K562 (cell line): ENCODE data around the gene PPY. TPM values are rescaled to one million over a fixed set of nuclear protein-coding genes. Genes with fewer than 3 reads are reported as not detected.

ENCODE experiments used
- ATAC-seq: fragments of 200-7000 bp; cut with Tn5 transposase; 3 replicates; pipeline ENCODE4 v1.9.1; 2020; ENCODE audit warnings: moderate library complexity
- BruUV-seq: library from RNA; stranded (reverse); fragments of 400-500 nt; replicated peaks from 2 replicates; lab custom pipeline; 2021; lab: Mats Ljungman, UMichigan
- CTCF ChIA-PET: fragments of 300-600 bp; formaldehyde crosslinking; extraction: SDS; loops from one replicate; lab custom pipeline; 2021; ENCODE audit warnings: low intra/inter-chr PET ratio; lab: Yijun Ruan, JAX
- POLR2A ChIA-PET: fragments of 300-600, 350-650 bp; sonication (Branson Sonifier 250); formaldehyde crosslinking; extraction: SDS; loops from one replicate; lab custom pipeline; 2021; ENCODE audit warnings: antibody characterized with exemption, inconsistent platforms; lab: Yijun Ruan, JAX
- DNase-seq, 4 experiments: peaks; one replicate each; pipeline versions ENCODE4 v3.0.0 to v3.0.0-alpha.2; 2011 to 2018; ENCODE audit warnings: low spot score in 3 of 4, mixed read lengths in 3 of 4; ENCODE audit errors: extremely low read depth in 1 of 4
- FAIRE-seq: peaks from 2 replicates; lab custom pipeline; 2011; peaks lifted over from hg19 to GRCh38; lab: Jason Lieb, UNC
- H2AFZ ChIP-seq: 2 replicates; pipeline ENCODE4 v1.6.0; 2011; ENCODE audit warnings: low read depth, low read length, control low read depth, inconsistent platforms
- H3K27ac ChIP-seq: fragments of 200-600 bp; 3 replicates; pipeline ENCODE4 v1.8.0; 2011; ENCODE audit warnings: low read depth, mild to moderate bottlenecking, control low read depth, inconsistent platforms, low read length, moderate library complexity, mixed read lengths; ENCODE audit errors: extremely low read depth
- H3K27me3 ChIP-seq, 2 experiments: fragments of 300-600 bp in 1 of 2; 2 replicates in 1 of 2; 3 replicates in 1 of 2; pipeline versions ENCODE4 v1.6.0 to v1.8.0; 2011; ENCODE audit warnings: inconsistent platforms in 2 of 2, low read length in 2 of 2, mild to moderate bottlenecking in 1 of 2, mixed read lengths in 1 of 2, moderate library complexity in 1 of 2; ENCODE audit not compliant: control insufficient read depth in 2 of 2, insufficient read depth in 2 of 2
- H3K36me3 ChIP-seq: fragments of 300-600 bp; 3 replicates; pipeline ENCODE4 v1.8.0; 2011; ENCODE audit warnings: mild to moderate bottlenecking, low read length, inconsistent platforms; ENCODE audit not compliant: control insufficient read depth, insufficient read depth
- H3K4me1 ChIP-seq, 2 experiments: fragments of 200-600 bp in 1 of 2; replicated peaks in 1 of 2; 2 replicates in 1 of 2; 3 replicates in 1 of 2; pipeline versions ENCODE4 v1.5.1 to v1.8.0; 2011; ENCODE audit warnings: inconsistent platforms in 2 of 2, low read length in 2 of 2, mild to moderate bottlenecking in 1 of 2, mixed read lengths in 1 of 2, moderate library complexity in 1 of 2; ENCODE audit not compliant: control insufficient read depth in 2 of 2, insufficient read depth in 2 of 2
- H3K4me2 ChIP-seq: 2 replicates; pipeline ENCODE4 v1.6.1; 2011; ENCODE audit warnings: low read length, control low read depth, inconsistent platforms, mixed read lengths; ENCODE audit not compliant: insufficient read depth
- H3K4me3 ChIP-seq: fragments of 200-600 bp; sonication (generic), shearing (Covaris generic); 2 replicates; pipeline ENCODE4 v1.5.1; 2016; ENCODE audit warnings: control low read depth, inconsistent platforms
- H3K79me2 ChIP-seq: fragments of 200-600 bp; 3 replicates; pipeline ENCODE4 v1.8.0; 2011; ENCODE audit warnings: low read length, inconsistent platforms; ENCODE audit not compliant: control insufficient read depth, insufficient read depth
- H3K9ac ChIP-seq, 2 experiments: 2 replicates each; pipeline versions ENCODE4 v1.6.0 to v1.6.1; 2011; ENCODE audit warnings: low read depth in 2 of 2, low read length in 2 of 2, control low read depth in 1 of 2, inconsistent platforms in 1 of 2, mild to moderate bottlenecking in 1 of 2, mixed read lengths in 1 of 2; ENCODE audit not compliant: insufficient read depth in 1 of 2
- H3K9me1 ChIP-seq: one replicate; pipeline ENCODE4 v1.6.0; 2011; ENCODE audit warnings: inconsistent platforms, mild to moderate bottlenecking, low read length, moderate library complexity; ENCODE audit not compliant: control insufficient read depth, insufficient read depth
- H3K9me3 ChIP-seq: replicated peaks from 2 replicates; pipeline ENCODE4 v1.5.1; 2011; ENCODE audit warnings: low read depth, low read length, inconsistent platforms; ENCODE audit not compliant: control insufficient read depth, insufficient read depth
- H4K20me1 ChIP-seq: replicated peaks from 2 replicates; pipeline ENCODE4 v1.6.1; 2011; ENCODE audit warnings: low read length, inconsistent platforms, mixed read lengths; ENCODE audit not compliant: control insufficient read depth, insufficient read depth
- CBFA2T2 ChIP-seq: fragments of 450-650 bp; conservative IDR thresholded peaks from 2 replicates; pipeline ENCODE4 v1.6.1; 2017; ENCODE audit warnings: mild to moderate bottlenecking
- CBFA2T3 ChIP-seq: fragments of 450-650 bp; IDR thresholded peaks from 2 replicates; pipeline ENCODE4 v1.6.1; 2017
- GTF2B ChIP-seq: IDR thresholded peaks from 2 replicates; pipeline ENCODE4 v1.6.1; 2011; ENCODE audit not compliant: insufficient read length; ENCODE audit errors: extremely low read depth
- MYBL2 ChIP-seq, 2 experiments: fragments of 450-650 bp in 1 of 2; sonication (generic) in 1 of 2; formaldehyde crosslinking in 1 of 2; IDR thresholded peaks; 2 replicates each; pipeline versions ENCODE4 v1.6.1 to v1.8.1; 2017 to 2022; ENCODE audit warnings: borderline replicate concordance in 1 of 2, inconsistent platforms in 1 of 2, low read depth in 1 of 2, mild to moderate bottlenecking in 1 of 2, missing genetic modification reagents in 1 of 2, moderate library complexity in 1 of 2
- NEUROD1 ChIP-seq: fragments of 150-350 bp; IDR thresholded peaks from 2 replicates; pipeline ENCODE4 v1.6.1; 2014; ENCODE audit warnings: borderline replicate concordance, low read length, low read depth; ENCODE audit not compliant: partially characterized antibody
- NFE2 ChIP-seq: IDR thresholded peaks from 2 replicates; pipeline ENCODE4 v1.6.1; 2014; ENCODE audit warnings: antibody characterized with exemption, low read depth
- TAF15 ChIP-seq: fragments of 200-400 bp; formaldehyde crosslinking; IDR thresholded peaks from 2 replicates; pipeline ENCODE4 v1.6.1; 2017; ENCODE audit warnings: mild to moderate bottlenecking, low read depth, low read length, moderate library complexity
- TBL1XR1 ChIP-seq, 2 experiments: IDR thresholded peaks; 2 replicates each; pipeline ENCODE4 v1.6.1; 2012; ENCODE audit warnings: improper control_type of control experiment in 2 of 2, low read length in 2 of 2, mild to moderate bottlenecking in 1 of 2
- ZBTB9 ChIP-seq: fragments of 450-650 bp; formaldehyde crosslinking; IDR thresholded peaks from 2 replicates; pipeline ENCODE4 v1.4.0; 2020; ENCODE audit warnings: mild to moderate bottlenecking, moderate library complexity
- ZNF140 ChIP-seq: fragments of 250-450 bp; sonication (Bioruptor Pico); IDR thresholded peaks from 2 replicates; pipeline ENCODE4 v1.8.0; 2021; ENCODE audit warnings: moderate library complexity, mild to moderate bottlenecking, inconsistent platforms
- ZNF23 ChIP-seq: fragments of 250-450 bp; sonication (Bioruptor Pico); IDR thresholded peaks from 2 replicates; pipeline ENCODE4 v1.4.0; 2020; ENCODE audit warnings: mild to moderate bottlenecking
- ZNF512 ChIP-seq: IDR thresholded peaks from 2 replicates; pipeline ENCODE4 v1.6.1; 2016; ENCODE audit warnings: missing genetic modification characterization, missing compliant biosample characterization
- WGBS: fragments of 100-300 bp; shearing (Covaris generic); methylation state at CpG from one replicate; pipeline ENCODE4 v1.1.6; 2016; ENCODE audit warnings: low coverage, mixed read lengths; ENCODE audit not compliant: insufficient coverage; ENCODE audit errors: missing lambda C conversion rate; 5-methylcytosine and 5-hydroxymethylcytosine counted together
- in situ Hi-C: fragments of 300-500 bp; cut with MboI; formaldehyde crosslinking; loops from 4 replicates; pipeline ENCODE4 v1.15.0; 2018; ENCODE audit warnings: inconsistent platforms, mixed read lengths
- intact Hi-C: fragments of 100-400 bp; cut with micrococcal nuclease; formaldehyde crosslinking; loops from 2 replicates; pipeline ENCODE4 v1.14.2; 2022
- polyA plus RNA-seq, 8 experiments: library from polyadenylated mRNA; depleted of rRNA in 4 of 8; stranded (reverse) in 5 of 8; unstranded in 3 of 8; fragments of >200 nt; fragmentation: Nextera tagmentation in 2 of 8; fragmentation: Illumina TruSeq in 1 of 8; extraction: Ambion mirVana in 2 of 8; extraction: Trizol in 1 of 8; gene quantifications; 2 replicates each; pipeline versions ENCODE4 v1.2.1 to v1.2.3, GENCODE V29; 2011 to 2014; ENCODE audit warnings: inconsistent platforms in 1 of 8, missing spikeins in 1 of 8
- total RNA-seq, 7 experiments: library from RNA; depleted of rRNA in 6 of 7; stranded (reverse); fragments of >200 nt in 6 of 7; fragmentation: Illumina TruSeq in 2 of 7; extraction: Trizol in 2 of 7; gene quantifications; 2 replicates each; pipeline versions ENCODE4 v1.2.1 to v1.2.3, GENCODE V29; 2011 to 2021; ENCODE audit warnings: low replicate concordance in 1 of 7

PPY gene
- total and polyA plus RNA-seq, 9 of the 15 experiments (the other 6 are each of a cell fraction or from before 2014, with no cell fraction given) = not detected

GRCh38 chr17:43891851-43892646 is 50.2 kb downstream of the PPY start:
- intact Hi-C loops = no loop called here
- Histone ChIP-seq H2AFZ (no peak overlapping the region), H3K4me3 (no peak overlapping the region), H4K20me1 (no peaks in the 10 kb centered on the region; the same call in 1 of the 2 replicates), H3K4me2 (no peak overlapping the region), H3K27me3 (peaks cover 2 to 33% of the 10 kb centered on the region in 2 experiments; a peak in 4 of 5 replicates)
- no TSS peak for BruUV-seq
- ATAC-seq = no peak
- WGBS = 2% methylated on average over 5 of the region's 5 CpGs
- POLR2A ChIA-PET = interaction anchor here (0.9 kb wide), 2 partner anchors 9 to 15 kb away, joined by 3 to 4 read pairs; partner anchors contain the start of gene MPP2
- CTCF ChIA-PET = interaction anchor here (0.6 kb wide), 1 partner anchor 13 kb away, joined by 3 read pairs; no protein-coding TSS in a partner anchor
- TF ChIP-seq ZNF23 (CRISPR knock-in tag) = no peak
- no peak for TF ChIP-seq ZBTB9 (CRISPR knock-in tag)
- TF ChIP-seq GTF2B = no peak
- TF ChIP-seq NEUROD1 = no peak
- TF ChIP-seq CBFA2T3 = no peak
- no peak for TF ChIP-seq TAF15
- TF ChIP-seq ZNF140 (CRISPR knock-in tag) = no peak
- no peak for TF ChIP-seq CBFA2T2
- TF ChIP-seq NFE2 = no peak
- TF ChIP-seq TBL1XR1 (IDR thresholded peaks at IDR 0.05; ENCODE audit: low read length in 2 of 2) = no peak
- no peak for TF ChIP-seq ZNF512 (tag)
- no peak for TF ChIP-seq MYBL2 (IDR thresholded peaks at IDR 0.05; ENCODE audit: low read depth)
- no peak for TF ChIP-seq MYBL2 (CRISPR knock-in tag; IDR thresholded peaks at IDR 0.05; ENCODE audit: borderline replicate concordance)
- TF ChIP-seq, all 486 proteins: peak for 0
- in situ Hi-C loops = no loop called here
- no peak for FAIRE-seq
- Histone ChIP-seq H3K4me1 (no peaks in the 10 kb centered on the region), H3K27ac (no peak overlapping the region), H3K79me2 (no peaks in the 10 kb centered on the region), H3K9me3 (no peaks in the 10 kb centered on the region), H3K36me3 (no peaks in the 10 kb centered on the region), H3K9ac (no peak overlapping the region), H3K9me1 (no peaks in the 10 kb centered on the region)
- no peak for DNase-seq
